Measurements from ENCODE around the gene COX4I2.
"Not testable (repeated sequence)": the region's sequence is repeated elsewhere in the genome, so short reads cannot be mapped to it uniquely, and the experiment has no call there.

COX4I2 gene

GRCh38 chr20:31654534-31654933, 16.8 kb downstream of the COX4I2 start:
- no peak for DNase-seq (ENCODE audit: low spot score)

- peak; percentile 72 for DNase-seq (ENCODE audit: low spot score)
Measured at GRCh38 chr20:31661625-31662371, 24.1 kb downstream of the COX4I2 start.

- DNase-seq (ENCODE audit: low spot score): no peak
Measured at GRCh38 chr20:31662372-31662854, 24.7 kb downstream of the COX4I2 start.

- no peak for DNase-seq (ENCODE audit: low spot score)
Measured at GRCh38 chr20:31663524-31663837, 25.8 kb downstream of the COX4I2 start.

- DNase-seq (ENCODE audit: low spot score): no peak
Measured at GRCh38 chr20:31663838-31664695, 26.4 kb downstream of the COX4I2 start.

GRCh38 chr20:31664696-31665354, 27.1 kb downstream of the COX4I2 start:
- no peak for DNase-seq (ENCODE audit: low spot score)

GRCh38 chr20:31665753-31666152, 28.0 kb downstream of the COX4I2 start:
- DNase-seq (ENCODE audit: low spot score): no peak

GRCh38 chr20:31666258-31667042, 28.7 kb downstream of the COX4I2 start:
- DNase-seq (ENCODE audit: low spot score): no peak

- DNase-seq (ENCODE audit: low spot score): no peak
Measured at GRCh38 chr20:31667315-31668285, 29.9 kb downstream of the COX4I2 start.

GRCh38 chr20:31668944-31669343, 31.2 kb downstream of the COX4I2 start:
- not testable (repeated sequence) for DNase-seq (ENCODE audit: low spot score)

GRCh38 chr20:31669876-31670275, 32.2 kb downstream of the COX4I2 start:
- DNase-seq (ENCODE audit: low spot score): no peak

- DNase-seq (ENCODE audit: low spot score): no peak
Measured at GRCh38 chr20:31670371-31671228, 32.9 kb downstream of the COX4I2 start.

GRCh38 chr20:31671324-31671723, 33.6 kb downstream of the COX4I2 start:
- DNase-seq (ENCODE audit: low spot score): no peak

GRCh38 chr20:31673435-31673834, 35.7 kb downstream of the COX4I2 start:
- DNase-seq (ENCODE audit: low spot score): no peak

- no peak for DNase-seq (ENCODE audit: low spot score)
Measured at GRCh38 chr20:31673943-31674463, 36.3 kb downstream of the COX4I2 start.

GRCh38 chr20:31674895-31675827, 37.4 kb downstream of the COX4I2 start:
- DNase-seq (ENCODE audit: low spot score): peak; percentile 68

GRCh38 chr20:31675828-31676608, 38.3 kb downstream of the COX4I2 start:
- DNase-seq (ENCODE audit: low spot score): no peak

GRCh38 chr20:31676609-31676989, 38.9 kb downstream of the COX4I2 start:
- DNase-seq (ENCODE audit: low spot score): no peak

All from NAMALWA (cell line).